SK-N-SH (cell line): ENCODE results near the gene CXCR5. TPM values are rescaled to one million over a fixed set of nuclear protein-coding genes. Genes with fewer than 3 reads are reported as not detected.

Source experiments
- CTCF ChIA-PET: fragments of 300-600, 350-600 bp; formaldehyde crosslinking; extraction: SDS; loops from one replicate; lab custom pipeline; 2021; lab: Yijun Ruan, JAX
- POLR2A ChIA-PET: fragments of 350-600 bp; sonication (Branson Sonifier 250); formaldehyde crosslinking; extraction: SDS; loops from one replicate; lab custom pipeline; 2020; ENCODE audit warnings: antibody characterized with exemption, inconsistent platforms; lab: Yijun Ruan, JAX
- DNase-seq: peaks from one replicate; pipeline ENCODE4 v3.0.0; 2012
- H2AFZ ChIP-seq: fragments of 200-600 bp; sonication (generic); 2 replicates; pipeline ENCODE4 v1.8.1; 2016; ENCODE audit warnings: antibody characterized with exemption, mild to moderate bottlenecking, low read depth
- H3F3A ChIP-seq: fragments of 200-600 bp; sonication (generic); replicated peaks from 2 replicates; pipeline ENCODE3; 2016; ENCODE audit warnings: antibody characterized with exemption, mild to moderate bottlenecking; ENCODE audit not compliant: insufficient read depth
- H3K27ac ChIP-seq, 2 experiments: fragments of 200-500 bp in 1 of 2; fragments of 200-600 bp in 1 of 2; sonication (Bioruptor generic) in 1 of 2; sonication (generic), shearing (Covaris generic) in 1 of 2; 2 replicates each; pipeline versions ENCODE4 v1.5.1 to v1.6.1; 2014 to 2016; ENCODE audit warnings: low read depth in 2 of 2, inconsistent platforms in 1 of 2, low read length in 1 of 2, mild to moderate bottlenecking in 1 of 2, mixed read lengths in 1 of 2
- H3K27me3 ChIP-seq: fragments of 200-600 bp; sonication (generic), shearing (Covaris generic); 2 replicates; pipeline ENCODE4 v1.6.1; 2016; ENCODE audit warnings: mixed run types; ENCODE audit not compliant: insufficient read depth
- H3K36me3 ChIP-seq, 2 experiments: fragments of 200-500 bp in 1 of 2; fragments of 200-600 bp in 1 of 2; sonication (Bioruptor generic) in 1 of 2; sonication (generic) in 1 of 2; replicated peaks in 1 of 2; 2 replicates each; pipeline versions ENCODE3 to v1.5.1; 2014 to 2016; ENCODE audit warnings: low read length in 1 of 2, mild to moderate bottlenecking in 1 of 2; ENCODE audit not compliant: insufficient read depth in 2 of 2, control insufficient read depth in 1 of 2
- H3K4me1 ChIP-seq, 2 experiments: fragments of 200-500 bp in 1 of 2; fragments of 200-600 bp in 1 of 2; sonication (Bioruptor generic) in 1 of 2; sonication (generic), shearing (Covaris generic) in 1 of 2; 2 replicates each; pipeline versions ENCODE4 v1.5.1 to v1.6.1; 2014 to 2016; ENCODE audit warnings: low read depth in 1 of 2, low read length in 1 of 2, mixed run types in 1 of 2; ENCODE audit not compliant: insufficient read depth in 2 of 2, control insufficient read depth in 1 of 2
- H3K4me2 ChIP-seq: fragments of 200-600 bp; sonication (generic), shearing (Covaris generic); 2 replicates; pipeline ENCODE4 v1.6.1; 2017; ENCODE audit warnings: mixed run types
- H3K4me3 ChIP-seq, 2 experiments: fragments of 200-500 bp in 1 of 2; fragments of 200-600 bp in 1 of 2; sonication (Bioruptor generic) in 1 of 2; sonication (generic), shearing (Covaris generic) in 1 of 2; 2 replicates each; pipeline versions ENCODE4 v1.5.1 to v1.8.1; 2014 to 2016; ENCODE audit warnings: low read depth in 2 of 2, inconsistent platforms in 1 of 2, low read length in 1 of 2, mild to moderate bottlenecking in 1 of 2, mixed read lengths in 1 of 2, moderate library complexity in 1 of 2
- H3K79me2 ChIP-seq: fragments of 200-600 bp; sonication (generic); 2 replicates; pipeline ENCODE4 v1.8.1; 2017; ENCODE audit warnings: mild to moderate bottlenecking; ENCODE audit not compliant: insufficient read depth
- H3K9ac ChIP-seq: fragments of 200-600 bp; sonication (generic); 2 replicates; pipeline ENCODE4 v1.6.1; 2017; ENCODE audit warnings: mixed run types
- H3K9me2 ChIP-seq: fragments of 200-600 bp; sonication (generic); 2 replicates; pipeline ENCODE4 v1.6.1; 2017; ENCODE audit warnings: mixed run types
- H3K9me3 ChIP-seq: fragments of 200-600 bp; sonication (generic); 2 replicates; pipeline ENCODE4 v1.6.1; 2017; ENCODE audit warnings: mixed run types, mild to moderate bottlenecking, moderate library complexity
- H4K20me1 ChIP-seq: fragments of 200-600 bp; sonication (generic); 2 replicates; pipeline ENCODE4 v1.6.1; 2017; ENCODE audit warnings: mild to moderate bottlenecking, mixed run types; ENCODE audit not compliant: insufficient read depth
- CHD2 ChIP-seq: fragments of 150-350 bp; IDR thresholded peaks from 2 replicates; pipeline ENCODE4 v1.6.1; 2018; ENCODE audit warnings: low read length; ENCODE audit not compliant: partially characterized antibody
- FOSL2 ChIP-seq: IDR thresholded peaks from 2 replicates; pipeline ENCODE4 v1.4.0; 2012; ENCODE audit warnings: low read depth, mild to moderate bottlenecking, moderate library complexity, borderline replicate concordance
- GABPA ChIP-seq: IDR thresholded peaks from 2 replicates; pipeline ENCODE4 v1.4.0; 2012; ENCODE audit warnings: low read depth, mild to moderate bottlenecking
- GATA2 ChIP-seq: sonication (generic); formaldehyde crosslinking; IDR thresholded peaks from 2 replicates; pipeline ENCODE4 v1.5.0; 2020; ENCODE audit warnings: mild to moderate bottlenecking, missing genetic modification reagents
- JUND ChIP-seq: IDR thresholded peaks from 2 replicates; pipeline ENCODE4 v1.4.0; 2012
- MEF2A ChIP-seq: IDR thresholded peaks from 2 replicates; pipeline ENCODE4 v1.4.0; 2012; ENCODE audit warnings: low read depth, borderline replicate concordance
- MXI1 ChIP-seq: IDR thresholded peaks from 2 replicates; pipeline ENCODE4 v1.6.1; 2012; ENCODE audit warnings: mild to moderate bottlenecking, low read depth, low read length, improper control_type of control experiment
- PBX3 ChIP-seq: IDR thresholded peaks from 2 replicates; pipeline ENCODE4; 2012
- REST ChIP-seq: IDR thresholded peaks from 2 replicates; pipeline ENCODE4 v1.6.1; 2012; ENCODE audit warnings: mild to moderate bottlenecking, low read depth, low read length, moderate library complexity
- RXRA ChIP-seq: IDR thresholded peaks from 2 replicates; pipeline ENCODE4 v1.4.0; 2012; ENCODE audit warnings: low read depth, mild to moderate bottlenecking, borderline replicate concordance
- TAF1 ChIP-seq: IDR thresholded peaks from 2 replicates; pipeline ENCODE4 v1.6.1; 2012; ENCODE audit warnings: low read depth, mild to moderate bottlenecking, low read length, moderate library complexity, borderline replicate concordance
- WGBS: methylation state at CpG from one replicate; pipeline ENCODE4 v1.1.6; 2017; ENCODE audit warnings: low lambda C conversion rate; 5-methylcytosine and 5-hydroxymethylcytosine counted together
- polyA plus RNA-seq, 3 experiments: library from polyadenylated mRNA; depleted of rRNA; stranded (reverse); fragments of >200 nt; gene quantifications; 2 replicates each; pipeline ENCODE4 v1.2.3, GENCODE V29; 2012

Gene CXCR5
- polyA plus RNA-seq, 1 of the 3 experiments (the other 2 are of a cell fraction): 0.02 TPM

GRCh38 chr11:118899706-118900360 is 16.1 kb downstream of the CXCR5 start:
- POLR2A ChIA-PET: no interaction called here
- H3K9me3 ChIP-seq: no peaks in the 10 kb centered on the region
- no peaks in the 10 kb centered on the region for H3K9me2 ChIP-seq
- DNase-seq: no peak
- H3K4me2 ChIP-seq: no peak overlapping the region
- peaks cover 37% of the 10 kb centered on the region for H4K20me1 ChIP-seq
- H3K79me2 ChIP-seq: peaks cover 38% of the 10 kb centered on the region
- no peaks in the 10 kb centered on the region for H3K27me3 ChIP-seq
- no peak overlapping the region for H3K27ac ChIP-seq
- H3K4me3 ChIP-seq: no peak overlapping the region
- CTCF ChIA-PET: interaction anchor here (1.0 kb wide), 1 partner anchor 30 kb away, joined by 3 read pairs; no protein-coding TSS in a partner anchor
- no peak overlapping the region for H3K9ac ChIP-seq
- no peaks in the 10 kb centered on the region; a peak in 1 of 4 replicates for H3K4me1 ChIP-seq
- whole genome bisulfite sequencing: 94% methylated on average over 14 of the region's 21 CpGs
- H3F3A ChIP-seq: peaks cover 7% of the 10 kb centered on the region
- H3K36me3 ChIP-seq: peaks cover 19 to 46% of the 10 kb centered on the region in 2 experiments
- no peak for TF ChIP-seq JUND
- no peak for TF ChIP-seq GABPA
- no peak for TF ChIP-seq FOSL2
- no peak for TF ChIP-seq PBX3
- no peak for TF ChIP-seq GATA2 (CRISPR knock-in tag)
- no peak for TF ChIP-seq TAF1
- TF ChIP-seq RXRA: no peak
- no peak for TF ChIP-seq MXI1
- no peak for TF ChIP-seq REST
- no peak for TF ChIP-seq MEF2A
- TF ChIP-seq CHD2: no peak
- H2AFZ ChIP-seq: no peak overlapping the region
